HUES6 (cell line): Measurements from ENCODE around the gene IDI2.
A peak's percentile ranks its signal among the peaks of the same experiment; 100 is the strongest.
"Not testable (repeated sequence)": the region's sequence is repeated elsewhere in the genome, so short reads cannot be mapped to it uniquely, and the experiment has no call there.

Experiments used
- H3K27ac ChIP-seq: 2 replicates; pipeline ENCODE4 v1.7.0; 2013; ENCODE audit warnings: low read depth, mild to moderate bottlenecking, low read length, inconsistent platforms
- H3K27me3 ChIP-seq: 2 replicates; pipeline ENCODE4 v1.6.1; 2013; ENCODE audit warnings: low read length; ENCODE audit not compliant: control insufficient read depth, insufficient read depth
- H3K36me3 ChIP-seq: 2 replicates; pipeline ENCODE4 v1.6.1; 2013; ENCODE audit warnings: low read length; ENCODE audit not compliant: control insufficient read depth, insufficient read depth
- H3K4me1 ChIP-seq: 2 replicates; pipeline ENCODE4 v1.6.1; 2013; ENCODE audit warnings: low read length; ENCODE audit not compliant: control insufficient read depth, insufficient read depth
- H3K4me3 ChIP-seq: 2 replicates; pipeline ENCODE4 v1.5.1; 2013; ENCODE audit warnings: low read depth, low read length
- H3K9ac ChIP-seq: one replicate; pipeline ENCODE4 v1.6.1; 2013; ENCODE audit warnings: mild to moderate bottlenecking, low read length
- H3K9me3 ChIP-seq: 2 replicates; pipeline ENCODE4 v1.6.1; 2013; ENCODE audit warnings: low read depth, low read length; ENCODE audit not compliant: control insufficient read depth, insufficient read depth

The IDI2 gene

DNA sequence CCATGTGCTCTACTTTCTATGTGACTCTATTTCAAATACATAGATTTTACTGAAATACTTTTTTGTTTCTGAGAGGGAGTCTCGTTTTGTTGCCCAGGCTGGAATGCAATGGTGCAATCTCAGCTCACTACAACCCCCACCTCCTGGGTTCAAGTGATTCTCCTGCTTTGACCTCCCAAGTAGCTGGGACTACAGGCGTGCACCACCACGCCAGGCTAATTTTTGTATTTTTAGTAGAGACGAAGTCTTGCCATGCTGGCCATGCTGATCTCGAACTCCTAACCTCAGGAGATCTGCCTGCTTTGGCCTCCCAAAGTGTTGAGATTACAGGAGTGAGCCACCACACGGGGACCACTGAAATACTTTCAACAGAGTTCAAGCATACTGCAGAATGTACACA lies 19.8 kb upstream of the IDI2 start:
- no peak overlapping the region for H3K9ac ChIP-seq
- H3K9me3 ChIP-seq, result no peaks in the 10 kb centered on the region
- peaks cover 66% of the 10 kb centered on the region for H3K36me3 ChIP-seq
- peak overlapping the region; percentile 41; the same call in 1 of the 2 replicates for H3K4me3 ChIP-seq
- H3K27ac ChIP-seq, result no peak overlapping the region
- no peaks in the 10 kb centered on the region for H3K27me3 ChIP-seq
- H3K4me1 ChIP-seq, result peaks cover 3% of the 10 kb centered on the region; the same call in 1 of the 2 replicates

DNA sequence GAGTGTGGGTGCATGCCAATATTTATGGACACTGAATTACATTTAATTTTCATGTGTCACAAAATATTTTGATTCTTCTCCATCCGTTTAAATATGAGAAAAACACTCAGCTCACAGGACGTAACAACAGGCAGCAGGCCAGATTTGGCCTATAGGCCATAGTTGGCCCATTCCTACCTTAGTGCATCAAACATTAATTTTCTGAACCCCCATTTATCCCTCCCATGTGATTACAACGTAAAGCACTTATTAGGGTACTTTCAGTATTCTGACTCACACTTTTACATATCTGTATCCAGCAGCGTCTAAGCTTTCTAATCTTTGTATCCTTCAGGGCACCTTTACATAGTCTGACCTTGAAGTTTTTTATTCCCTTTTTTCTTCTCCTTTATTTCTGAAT lies 19.3 kb upstream of the IDI2 start:
- Histone ChIP-seq H3K9ac (no peak overlapping the region), H3K36me3 (peaks cover 70% of the 10 kb centered on the region), H3K4me1 (0 out of 2 replicates have a peak, but pooled peaks cover 3% of the 10 kb centered on the region), H3K27me3 (no peaks in the 10 kb centered on the region), H3K4me3 (no peak overlapping the region; the same call in 1 of the 2 replicates), H3K27ac (no peak overlapping the region), H3K9me3 (no peaks in the 10 kb centered on the region)

DNA sequence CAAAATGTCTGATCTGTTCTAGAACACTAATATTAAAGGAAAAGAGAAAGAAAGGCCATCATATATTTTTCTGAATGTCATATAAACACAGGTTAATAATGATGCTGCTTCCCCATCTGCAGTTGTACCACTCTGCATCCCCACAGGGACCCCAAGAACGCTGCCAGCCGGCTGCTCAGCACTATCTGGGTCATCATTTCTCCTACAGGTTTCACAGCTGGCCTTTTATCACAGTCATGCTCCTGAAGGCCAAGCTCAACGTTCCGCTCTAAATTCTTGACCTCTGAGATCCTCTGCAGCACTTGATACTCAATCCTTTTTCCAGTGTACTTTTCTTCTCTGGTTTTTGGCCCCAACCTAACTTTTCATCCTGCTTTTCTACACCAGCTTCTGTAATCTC lies 18.5 kb upstream of the IDI2 start:
- Histone ChIP-seq H3K4me1 (0 out of 2 replicates have a peak, but pooled peaks cover 3% of the 10 kb centered on the region), H3K9me3 (no peaks in the 10 kb centered on the region), H3K4me3 (no peak overlapping the region), H3K27me3 (no peaks in the 10 kb centered on the region), H3K27ac (no peak overlapping the region), H3K36me3 (peaks cover 78% of the 10 kb centered on the region), H3K9ac (no peak overlapping the region)

DNA sequence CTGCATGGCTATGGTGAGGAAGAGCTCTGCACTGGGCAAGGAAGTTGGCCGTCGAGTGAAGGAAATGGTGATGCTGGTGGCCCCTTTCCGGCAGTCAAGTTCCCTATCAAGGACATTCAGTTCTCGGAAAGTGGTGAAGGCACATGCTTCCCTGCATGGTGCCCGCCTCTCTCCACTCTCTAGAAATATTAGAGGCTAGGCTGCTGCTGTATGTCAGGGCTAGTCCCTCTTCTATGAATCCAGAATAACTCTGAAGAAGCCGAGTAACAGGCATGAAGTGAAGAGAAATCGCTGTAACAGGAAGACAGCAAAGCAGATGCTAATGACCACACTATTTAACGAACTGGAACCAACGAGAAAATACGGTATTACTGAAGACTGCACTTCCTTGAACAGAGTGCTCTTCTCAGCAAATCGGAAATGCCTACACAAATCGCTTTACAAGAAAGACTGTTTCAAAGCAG lies 17.9 kb upstream of the IDI2 start:
- peaks cover 80% of the 10 kb centered on the region for H3K36me3 ChIP-seq
- no peaks in the 10 kb centered on the region for H3K27me3 ChIP-seq
- H3K9ac ChIP-seq, result no peak overlapping the region
- no peaks in the 10 kb centered on the region for H3K9me3 ChIP-seq
- 0 out of 2 replicates have a peak, but pooled peaks cover 3% of the 10 kb centered on the region for H3K4me1 ChIP-seq
- no peak overlapping the region for H3K4me3 ChIP-seq
- no peak overlapping the region for H3K27ac ChIP-seq

DNA sequence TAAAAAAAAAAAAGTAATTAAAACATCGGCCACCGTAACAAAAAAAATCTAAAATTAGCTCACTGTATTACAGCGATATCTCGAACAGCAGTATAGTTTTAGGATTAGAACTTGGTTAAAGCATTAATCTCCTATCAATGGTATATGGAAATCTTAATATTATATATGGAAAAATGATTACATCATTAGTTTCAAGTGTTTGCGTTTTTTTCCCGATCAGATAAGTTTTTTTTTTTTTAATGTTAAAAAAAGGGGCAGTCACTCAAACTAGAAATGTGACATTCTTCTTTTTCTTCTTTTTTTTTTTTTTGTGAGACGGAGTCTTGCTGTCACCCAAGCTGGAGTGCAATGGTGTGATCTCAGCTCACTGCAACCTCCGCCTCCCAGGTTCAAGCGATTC lies 15.9 kb upstream of the IDI2 start:
- Histone ChIP-seq H3K36me3 (peaks cover 77% of the 10 kb centered on the region), H3K9ac (no peak overlapping the region), H3K27ac (no peak overlapping the region), H3K9me3 (no peaks in the 10 kb centered on the region), H3K4me3 (no peak overlapping the region), H3K4me1 (no peaks in the 10 kb centered on the region), H3K27me3 (no peaks in the 10 kb centered on the region)

DNA sequence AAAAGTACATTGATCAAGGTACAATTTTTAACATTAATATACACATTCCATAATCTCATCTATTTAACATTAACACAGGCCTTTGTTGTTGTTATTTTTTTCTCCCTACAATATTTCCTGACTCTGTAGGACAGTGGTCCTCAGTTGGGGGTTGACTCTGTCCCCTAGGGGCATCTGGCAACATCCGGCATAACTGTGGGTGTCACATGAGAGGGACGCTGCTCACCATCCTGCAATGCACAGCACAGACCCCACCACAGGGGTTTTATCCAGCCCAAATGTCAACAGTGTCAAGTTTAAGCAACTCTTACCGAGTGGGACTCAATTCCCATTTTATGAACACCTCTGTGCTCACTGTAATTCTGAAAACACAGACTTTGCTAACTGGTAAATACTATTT lies 14.5 kb upstream of the IDI2 start:
- no peaks in the 10 kb centered on the region for H3K27me3 ChIP-seq
- H3K27ac ChIP-seq, result no peak overlapping the region
- peaks cover 66% of the 10 kb centered on the region for H3K36me3 ChIP-seq
- no peaks in the 10 kb centered on the region for H3K4me1 ChIP-seq
- H3K9ac ChIP-seq, result no peak overlapping the region
- H3K4me3 ChIP-seq, result no peak overlapping the region
- H3K9me3 ChIP-seq, result no peaks in the 10 kb centered on the region

DNA sequence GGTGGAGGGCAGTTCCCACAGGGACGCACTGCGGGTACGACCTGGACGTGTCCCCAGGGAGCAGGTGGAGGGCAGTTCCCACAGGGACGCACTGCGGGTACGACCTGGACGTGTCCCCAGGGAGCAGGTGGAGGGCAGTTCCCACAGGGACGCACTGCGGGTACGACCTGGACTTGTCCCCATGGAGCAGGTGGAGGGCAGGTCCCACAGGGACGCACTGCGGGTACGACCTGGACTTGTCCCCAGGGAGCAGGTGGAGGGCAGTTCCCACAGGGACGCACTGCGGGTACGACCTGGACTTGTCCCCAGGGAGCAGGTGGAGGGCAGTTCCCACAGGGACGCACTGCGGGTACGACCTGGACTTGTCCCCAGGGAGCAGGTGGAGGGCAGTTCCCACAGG lies 13.1 kb upstream of the IDI2 start:
- not testable (repeated sequence) for H3K27me3 ChIP-seq, H3K9ac ChIP-seq, H3K4me1 ChIP-seq, H3K9me3 ChIP-seq, H3K4me3 ChIP-seq, H3K27ac ChIP-seq
- H3K36me3 ChIP-seq, result peaks cover 54% of the 10 kb centered on the region

DNA sequence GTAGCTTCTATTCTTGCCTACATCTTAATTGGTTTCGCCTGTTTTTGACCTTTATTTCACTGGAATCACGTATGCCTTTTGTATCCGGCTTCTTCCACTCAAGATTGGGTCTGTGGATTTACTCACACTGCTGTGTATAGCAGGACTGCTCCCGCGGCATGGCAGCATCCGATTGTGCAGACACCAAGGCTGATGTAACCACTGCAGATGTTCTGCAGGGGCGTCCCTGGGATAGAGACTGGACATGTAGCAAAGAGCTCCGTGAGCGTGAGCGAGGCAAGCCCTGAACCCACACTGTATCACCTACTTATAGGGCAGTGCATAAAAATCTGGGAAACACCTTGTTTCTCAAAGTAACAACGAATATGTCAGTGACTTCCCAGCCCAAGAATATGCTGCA lies 11.4 kb upstream of the IDI2 start:
- H3K9ac ChIP-seq, result no peak overlapping the region
- peaks cover 37% of the 10 kb centered on the region for H3K36me3 ChIP-seq
- H3K4me3 ChIP-seq, result no peak overlapping the region
- no peaks in the 10 kb centered on the region for H3K4me1 ChIP-seq
- no peak overlapping the region for H3K27ac ChIP-seq
- H3K9me3 ChIP-seq, result no peaks in the 10 kb centered on the region
- no peaks in the 10 kb centered on the region for H3K27me3 ChIP-seq

DNA sequence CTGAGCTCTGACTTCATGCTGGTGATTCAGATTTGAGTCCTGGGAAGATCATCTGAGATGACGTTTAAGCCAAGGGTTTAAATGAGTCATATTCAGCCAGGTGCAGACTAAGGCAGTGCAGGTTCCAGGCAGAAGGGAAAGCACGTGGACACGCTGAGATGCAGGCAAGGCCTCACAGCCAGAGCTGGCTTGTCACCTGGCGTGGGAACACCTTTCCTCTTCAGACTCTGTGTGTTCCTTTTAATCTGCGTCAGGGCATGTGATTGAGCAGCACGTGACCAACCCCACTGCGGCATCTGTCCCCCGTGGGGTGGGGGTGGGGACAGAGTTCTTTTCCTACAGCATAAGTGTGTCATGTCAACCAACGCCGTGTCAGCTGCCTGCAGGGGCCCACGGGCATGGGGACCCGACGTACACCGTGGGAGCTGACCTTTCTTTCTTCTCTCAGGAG lies 10.7 kb upstream of the IDI2 start:
- no peak overlapping the region for H3K27ac ChIP-seq
- H3K9me3 ChIP-seq, result no peaks in the 10 kb centered on the region
- H3K4me3 ChIP-seq, result no peak overlapping the region
- no peaks in the 10 kb centered on the region for H3K27me3 ChIP-seq
- H3K4me1 ChIP-seq, result no peaks in the 10 kb centered on the region
- no peak overlapping the region for H3K9ac ChIP-seq
- peaks cover 29% of the 10 kb centered on the region for H3K36me3 ChIP-seq

DNA sequence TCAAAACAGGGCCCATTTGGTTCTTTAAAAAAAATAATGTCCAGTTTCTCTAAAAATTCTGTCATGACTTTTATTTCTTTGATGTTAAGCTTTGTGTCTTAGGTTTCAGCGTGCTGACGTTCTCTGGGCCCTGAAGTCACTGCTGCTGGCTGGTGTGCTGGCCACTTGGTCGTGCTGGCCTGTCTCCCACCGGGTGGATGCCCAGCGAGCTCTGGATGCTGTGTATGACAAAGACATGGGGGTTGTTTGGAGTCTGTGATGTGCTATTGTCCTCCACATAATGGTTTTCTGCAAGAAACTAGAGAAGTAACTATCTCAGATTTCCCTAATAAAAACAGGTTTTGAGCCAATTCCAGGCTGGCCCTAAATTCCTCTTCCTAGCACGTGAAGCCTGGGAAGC lies 9.5 kb upstream of the IDI2 start:
- no peak overlapping the region for H3K27ac ChIP-seq
- H3K4me1 ChIP-seq, result no peaks in the 10 kb centered on the region; the same call in 1 of the 2 replicates
- H3K9me3 ChIP-seq, result no peaks in the 10 kb centered on the region
- no peak overlapping the region for H3K9ac ChIP-seq
- H3K4me3 ChIP-seq, result no peak overlapping the region
- H3K27me3 ChIP-seq, result no peaks in the 10 kb centered on the region
- peaks cover 18% of the 10 kb centered on the region for H3K36me3 ChIP-seq

DNA sequence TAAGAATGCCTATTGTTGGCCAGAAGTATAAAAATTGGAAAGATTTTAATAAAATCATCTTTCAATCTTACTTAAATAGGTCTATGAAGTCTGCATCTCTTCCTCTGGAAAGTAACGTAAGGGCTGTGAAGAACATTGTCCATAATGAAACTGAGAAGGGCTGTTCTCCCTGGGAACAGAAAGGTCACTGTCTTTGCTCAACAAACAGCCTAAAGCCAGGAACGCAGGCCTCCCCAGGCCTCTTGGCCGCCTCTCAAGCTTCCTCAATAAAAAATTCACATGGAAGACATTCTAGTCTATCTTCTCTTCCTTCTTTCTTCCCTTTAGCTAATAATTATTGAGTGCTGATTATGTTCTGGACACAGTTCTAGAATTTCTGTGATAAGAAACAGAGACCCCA lies 9.1 kb upstream of the IDI2 start:
- Histone ChIP-seq H3K9me3 (no peaks in the 10 kb centered on the region), H3K4me1 (no peaks in the 10 kb centered on the region; the same call in 1 of the 2 replicates), H3K27me3 (no peaks in the 10 kb centered on the region), H3K36me3 (peaks cover 13% of the 10 kb centered on the region; the same call in 1 of the 2 replicates), H3K4me3 (no peak overlapping the region), H3K27ac (no peak overlapping the region), H3K9ac (no peak overlapping the region)

DNA sequence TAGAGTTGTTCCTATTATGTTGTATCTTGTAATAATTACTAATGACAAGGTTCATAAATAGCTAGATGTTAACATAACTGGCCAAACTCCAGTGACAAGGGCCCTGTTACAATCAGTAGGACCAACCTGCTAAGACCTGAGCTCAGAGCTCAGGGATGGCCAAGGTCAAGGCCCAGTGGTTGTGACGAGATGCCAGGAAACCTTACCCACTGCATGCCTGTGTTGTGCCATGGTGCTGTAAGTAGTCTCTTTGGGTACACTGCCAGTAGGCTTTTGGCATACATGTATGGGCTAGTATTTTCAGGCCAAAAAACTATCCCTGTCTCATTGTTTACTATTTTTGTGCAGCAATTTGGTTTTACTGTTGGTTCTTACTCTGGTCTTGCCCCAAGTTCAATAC lies 7.9 kb upstream of the IDI2 start:
- H3K27ac ChIP-seq, result no peak overlapping the region
- no peak overlapping the region for H3K9ac ChIP-seq
- no peaks in the 10 kb centered on the region for H3K9me3 ChIP-seq
- H3K4me1 ChIP-seq, result no peaks in the 10 kb centered on the region; the same call in 1 of the 2 replicates
- no peaks in the 10 kb centered on the region for H3K27me3 ChIP-seq
- no peak overlapping the region for H3K4me3 ChIP-seq
- peaks cover 5% of the 10 kb centered on the region; the same call in 1 of the 2 replicates for H3K36me3 ChIP-seq
